Uterus (tissue), 4 donors: ENCODE results near the gene GAS2L1. TPM values are rescaled to one million over a fixed set of nuclear protein-coding genes. Genes with fewer than 3 reads are reported as not detected.

Experiments used
- DNase-seq, 2 donors: peaks; one replicate each; pipeline ENCODE4 v3.0.0-alpha.2; 2019 to 2020
- H3K27ac ChIP-seq, 2 donors: fragments of 200-600 bp; sonication (generic); 1 replicate in 1 of 2; 2 replicates in 1 of 2; pipeline ENCODE4 v1.5.1; 2016 to 2018
- H3K27me3 ChIP-seq, 2 donors: fragments of 200-600 bp; sonication (generic); one replicate each; pipeline ENCODE4 v1.5.1; 2018 to 2019; ENCODE audit warnings: control low read depth in 1 of 2
- H3K36me3 ChIP-seq, 2 donors: fragments of 200-600 bp; sonication (generic); one replicate each; pipeline ENCODE4 v1.5.1; 2019; ENCODE audit warnings: control low read depth in 1 of 2
- H3K4me1 ChIP-seq, 2 donors: fragments of 200-600 bp; sonication (generic); one replicate each; pipeline ENCODE4 v1.5.1; 2018 to 2019; ENCODE audit warnings: control low read depth in 1 of 2
- H3K4me3 ChIP-seq, 2 donors: fragments of 200-600 bp; sonication (generic); 1 replicate in 1 of 2; 2 replicates in 1 of 2; pipeline ENCODE4 v1.5.1; 2018 to 2019; ENCODE audit warnings: mild to moderate bottlenecking in 1 of 2
- H3K9me3 ChIP-seq, 2 donors: fragments of 200-600 bp; sonication (generic); one replicate each; pipeline ENCODE4 v1.5.1; 2019; ENCODE audit warnings: control low read depth in 1 of 2
- CTCF ChIP-seq, 4 experiments: fragments of 200-600 bp in 2 of 4; fragments of 450-650 bp in 2 of 4; sonication (generic) in 2 of 4; IDR thresholded peaks; one replicate each; pipeline ENCODE4 v1.5.1; 2016 to 2019; ENCODE audit warnings: antibody characterized with exemption in 4 of 4, mild to moderate bottlenecking in 2 of 4, moderate library complexity in 1 of 4
- POLR2A ChIP-seq, 2 donors: fragments of 450-650 bp; IDR thresholded peaks; one replicate each; pipeline ENCODE4 v1.6.1; 2016; ENCODE audit warnings: antibody characterized with exemption in 2 of 2, mild to moderate bottlenecking in 1 of 2, moderate library complexity in 1 of 2
- intact Hi-C: fragments of 100-400 bp; cut with DNase I; formaldehyde crosslinking; loops from one replicate; pipeline ENCODE4 v1.15.1; 2023; ENCODE audit warnings: low total_unique reads
- total RNA-seq, 4 donors: library from RNA; depleted of rRNA in 3 of 4; stranded (reverse); fragments of >200 nt in 3 of 4; gene quantifications; one replicate each; pipeline versions ENCODE4 v1.1.0 to v1.2.4, GENCODE V29; 2014 to 2023
- donor health status: DM: yes; HTN: yes; CAD: no.

GAS2L1 gene
- total RNA-seq, 4 donors from 2014 or later: 2.4 to 29.6 (median 11.9) TPM

GRCh38 chr22:29315286-29316140, 9.1 kb downstream of the GAS2L1 start, which contains the start of gene RASL10A:
Gene RASL10A, minus strand, starts transcription at chr22:29315697. Its CDS starts 451 bp downstream, at chr22:29315246.
- Histone ChIP-seq H3K27ac (no peak within 1 kb of the TSS), H3K4me1 (peaks cover 4 to 37% of the 10 kb centered on the region in 2 donors), H3K36me3 (no peaks in the 10 kb centered on the region), H3K27me3 (peaks cover 17 to 21% of the 10 kb centered on the region in 2 donors), H3K9me3 (no peaks in the 10 kb centered on the region), H3K4me3 (peak within 1 kb of the TSS in 1 of 2 donors; percentile 19)
- intact Hi-C loops: no loop called here
- no peak for DNase-seq
- TF ChIP-seq POLR2A (IDR thresholded peaks at IDR 0.05) (peak in 1 of 2 donors; percentile 5), CTCF (IDR thresholded peaks at IDR 0.05) (no peak)

GRCh38 chr22:29316141-29316828, 9.8 kb downstream of the GAS2L1 start:
- Histone ChIP-seq H3K27ac (no peak overlapping the region), H3K4me1 (peaks cover 0 to 32% of the 10 kb centered on the region in 2 donors), H3K36me3 (no peaks in the 10 kb centered on the region), H3K4me3 (no peak overlapping the region), H3K9me3 (no peaks in the 10 kb centered on the region), H3K27me3 (peaks cover 17 to 21% of the 10 kb centered on the region in 2 donors)
- DNase-seq: no peak
- TF ChIP-seq POLR2A (IDR thresholded peaks at IDR 0.05): no peak
- TF ChIP-seq CTCF (IDR thresholded peaks at IDR 0.05): no peak
- intact Hi-C loops: no loop called here

GRCh38 chr22:29317827-29318454, 11.5 kb downstream of the GAS2L1 start:
- TF ChIP-seq POLR2A (IDR thresholded peaks at IDR 0.05) (no peak), CTCF (IDR thresholded peaks at IDR 0.05) (no peak)
- no peak for DNase-seq
- Histone ChIP-seq H3K9me3 (no peaks in the 10 kb centered on the region), H3K4me1 (peaks cover 0 to 27% of the 10 kb centered on the region in 2 donors), H3K27ac (no peak overlapping the region), H3K36me3 (no peaks in the 10 kb centered on the region), H3K4me3 (no peak overlapping the region), H3K27me3 (peaks cover 17 to 21% of the 10 kb centered on the region in 2 donors)
- intact Hi-C loops: no loop called here

GRCh38 chr22:29319072-29319471, 12.6 kb downstream of the GAS2L1 start:
- Histone ChIP-seq H3K27me3 (peaks cover 12 to 14% of the 10 kb centered on the region in 2 donors), H3K36me3 (no peaks in the 10 kb centered on the region), H3K4me3 (no peak overlapping the region), H3K9me3 (no peaks in the 10 kb centered on the region), H3K27ac (no peak overlapping the region), H3K4me1 (peaks cover 0 to 19% of the 10 kb centered on the region in 2 donors)
- TF ChIP-seq CTCF (IDR thresholded peaks at IDR 0.05) (no peak), POLR2A (IDR thresholded peaks at IDR 0.05) (no peak)
- intact Hi-C loops: no loop called here
- no peak for DNase-seq
